ENCODE data around the gene KCNT2. TPM values are rescaled to one million over a fixed set of nuclear protein-coding genes. Genes with fewer than 3 reads are reported as not detected.
"Not testable (repeated sequence)": the region's sequence is repeated elsewhere in the genome, so short reads cannot be mapped to it uniquely, and the experiment has no call there.

Gene KCNT2
- total RNA-seq, 1 donor from 2014 or later, result 1.0 TPM

DNA sequence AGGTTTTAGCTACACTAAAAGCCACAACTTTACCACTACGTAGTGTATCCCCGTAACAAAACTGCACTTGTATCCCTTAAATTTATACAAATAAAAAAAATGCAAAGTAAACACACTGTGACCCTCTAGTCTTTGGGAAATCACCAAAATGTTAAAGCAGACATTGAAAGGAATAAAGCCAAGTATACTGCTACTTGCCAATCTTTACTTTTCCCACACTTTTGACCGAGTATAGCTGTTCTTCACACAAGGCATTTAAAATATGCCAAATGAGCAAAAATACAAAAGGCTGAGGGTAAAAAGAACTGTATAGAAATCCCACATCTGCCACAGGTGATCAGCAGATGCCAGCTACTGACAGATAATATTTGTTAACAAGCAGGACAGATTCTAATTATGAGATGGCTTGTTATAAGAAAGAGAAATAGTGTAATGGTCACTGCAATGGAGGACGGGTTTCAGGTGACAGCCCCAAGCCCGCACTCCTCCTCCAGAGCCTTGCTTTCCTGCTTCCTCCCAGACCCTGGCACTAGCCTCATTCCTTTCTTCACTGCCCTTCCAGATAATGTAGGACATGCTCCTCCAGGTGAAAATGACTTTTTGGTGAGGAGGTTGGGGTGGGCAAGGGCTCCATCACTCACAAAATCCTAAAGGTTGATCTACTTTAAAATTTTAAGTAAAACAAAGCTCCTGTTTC lies 18.1 kb downstream of the KCNT2 start:
- DNase-seq (ENCODE audit: low read depth), result no peak

DNA sequence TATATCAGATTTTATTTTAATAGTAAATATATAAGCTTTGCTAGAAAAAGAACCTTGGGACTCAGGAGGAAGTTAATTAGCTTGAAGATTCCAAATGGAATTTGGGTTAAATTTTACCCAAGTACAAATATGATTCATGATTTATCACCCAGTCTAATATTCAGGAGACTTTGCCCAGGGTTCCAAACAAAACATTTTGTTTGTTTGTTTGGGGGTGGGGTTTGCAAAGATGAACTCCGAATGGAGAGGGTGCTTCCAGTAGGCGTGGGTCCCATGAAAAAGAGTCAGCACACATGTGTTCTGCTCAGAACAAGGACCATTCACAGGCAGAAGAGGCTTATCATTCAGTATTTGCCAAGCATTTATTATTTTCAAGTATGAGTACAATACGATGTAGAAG lies 23.5 kb downstream of the KCNT2 start:
- DNase-seq (ENCODE audit: low read depth), result no peak

DNA sequence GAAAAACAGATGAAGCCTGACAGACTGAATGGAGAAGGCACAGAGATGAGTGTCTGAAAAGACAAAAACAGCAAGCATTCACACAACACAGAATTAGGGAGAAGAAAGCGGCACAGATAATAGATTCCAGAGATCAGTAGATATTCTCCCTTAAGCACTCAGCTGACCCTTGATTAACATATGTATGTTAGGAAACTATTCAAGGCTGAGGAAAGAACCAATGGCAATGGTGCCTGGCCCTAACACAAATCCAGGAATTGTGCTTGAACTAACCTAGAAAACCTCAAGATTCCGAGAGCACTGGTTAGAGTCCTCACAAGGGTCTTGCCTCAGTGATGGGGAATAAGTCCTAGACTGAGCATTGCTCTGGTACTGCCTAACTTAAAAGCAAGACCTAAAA lies 30.9 kb downstream of the KCNT2 start:
- no peak for DNase-seq (ENCODE audit: low read depth)

DNA sequence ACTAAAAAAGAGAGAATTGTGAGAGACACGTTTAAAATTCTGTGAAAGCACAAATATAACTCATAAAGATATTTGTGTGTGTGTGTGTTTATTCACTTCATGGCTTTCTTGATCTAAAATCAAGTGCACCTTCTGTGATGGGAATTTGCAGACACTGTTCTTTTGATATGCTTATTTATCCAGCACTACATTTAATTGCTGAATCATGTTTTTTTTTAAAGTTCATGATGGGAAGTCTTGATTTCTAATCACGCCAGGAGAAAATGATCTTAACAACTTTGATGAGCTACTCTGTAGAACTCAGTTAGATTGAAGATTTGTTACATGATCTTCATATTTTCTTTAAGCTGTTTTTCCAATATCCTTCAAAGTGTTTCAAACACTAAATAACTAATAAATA lies 35.0 kb downstream of the KCNT2 start:
- DNase-seq (ENCODE audit: low read depth), result no peak

DNA sequence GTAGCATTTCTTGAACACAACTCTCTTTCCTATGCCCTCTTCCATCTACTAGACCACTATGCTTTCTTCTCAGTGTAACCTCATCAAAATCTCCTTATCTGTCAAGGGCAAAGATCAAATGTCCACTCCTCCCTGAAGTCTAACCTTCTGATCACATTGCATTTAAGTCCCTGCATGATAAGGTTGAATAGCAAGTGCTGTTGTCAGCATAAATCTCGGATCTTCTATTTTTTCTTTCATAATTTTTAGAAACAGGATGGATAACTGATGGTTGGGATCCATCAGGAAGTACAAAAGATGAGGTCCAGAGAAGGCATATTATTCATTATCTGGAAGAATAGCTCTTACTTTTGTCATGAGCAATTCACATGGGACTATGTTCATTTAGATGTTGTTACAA lies 41.0 kb downstream of the KCNT2 start:
- DNase-seq (ENCODE audit: low read depth), result no peak

DNA sequence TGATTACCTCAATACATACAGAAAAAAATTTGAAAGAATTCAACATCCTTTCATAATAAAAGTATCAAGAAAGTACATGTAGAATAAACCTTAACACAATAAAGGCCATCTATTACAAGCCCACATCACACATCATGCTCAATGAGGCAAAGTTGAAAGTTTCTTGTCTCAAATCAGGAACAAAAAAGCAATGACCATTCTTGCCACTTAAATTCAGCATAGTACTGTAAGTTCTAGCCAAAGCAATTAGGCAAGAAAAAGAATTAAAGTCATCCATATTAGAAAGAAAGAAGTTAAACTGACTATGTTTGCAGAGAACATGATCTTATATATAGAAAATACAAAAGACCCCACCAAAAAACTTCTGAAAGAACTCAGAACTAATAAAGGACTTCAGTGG lies 44.5 kb downstream of the KCNT2 start:
- DNase-seq (ENCODE audit: low read depth), result no peak

DNA sequence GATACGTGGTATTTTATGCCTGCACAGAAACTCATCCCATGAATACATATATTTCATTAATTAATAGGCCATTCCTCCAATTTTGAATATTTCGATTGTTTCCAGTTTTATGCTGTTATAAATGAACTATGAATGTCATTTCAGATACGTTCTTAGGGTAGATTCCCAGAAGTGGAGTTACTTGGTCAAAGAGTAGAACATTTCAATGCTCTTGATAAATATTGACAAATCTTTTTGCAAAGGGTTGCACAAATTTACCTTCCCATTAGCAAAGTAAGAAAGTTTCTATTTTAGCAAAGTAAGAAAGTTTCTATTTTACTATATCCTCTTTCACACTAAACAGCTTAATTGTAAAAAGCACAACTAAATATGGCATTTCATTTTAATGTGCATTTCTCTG lies 48.9 kb downstream of the KCNT2 start:
- no peak for DNase-seq (ENCODE audit: low read depth)

DNA sequence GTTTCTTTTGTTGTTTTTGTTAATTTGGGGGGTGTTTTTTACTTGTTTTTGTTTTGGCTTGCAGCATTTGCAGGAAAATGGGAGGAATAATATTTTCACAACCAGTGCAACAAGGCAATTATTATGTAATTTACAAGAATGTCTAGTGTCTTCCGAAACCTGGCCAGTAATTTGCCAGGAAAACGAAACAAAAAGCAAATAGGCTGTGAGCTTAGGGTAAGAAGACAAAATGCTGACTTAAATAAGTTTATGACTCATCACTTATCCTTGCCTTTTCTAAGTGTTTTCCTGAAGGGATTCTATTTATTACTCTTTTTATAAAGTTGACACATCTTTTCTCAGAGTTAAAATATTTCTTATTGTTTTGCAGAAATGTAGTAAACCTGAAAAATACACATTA lies 49.8 kb downstream of the KCNT2 start:
- peak; percentile 86 for DNase-seq (ENCODE audit: low read depth)

DNA sequence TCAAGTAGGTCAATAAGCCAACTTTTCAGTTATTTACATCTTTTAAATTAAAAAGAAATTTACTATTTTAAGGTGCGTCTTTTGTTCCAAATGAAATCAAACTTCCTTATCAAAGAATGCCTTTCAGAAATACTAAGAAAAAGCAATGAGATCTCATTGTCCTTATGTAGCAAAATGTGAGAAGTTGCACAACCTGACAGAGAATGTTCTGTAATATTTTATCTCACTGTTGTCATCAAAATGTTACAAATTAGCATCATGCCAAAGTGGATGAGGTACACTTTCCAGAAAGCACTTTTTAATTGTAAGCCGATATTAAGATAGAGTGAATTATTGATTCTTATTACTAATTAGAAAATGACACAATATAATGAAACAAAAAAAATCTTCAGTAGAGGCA lies 50.4 kb downstream of the KCNT2 start:
- no peak for DNase-seq (ENCODE audit: low read depth)

DNA sequence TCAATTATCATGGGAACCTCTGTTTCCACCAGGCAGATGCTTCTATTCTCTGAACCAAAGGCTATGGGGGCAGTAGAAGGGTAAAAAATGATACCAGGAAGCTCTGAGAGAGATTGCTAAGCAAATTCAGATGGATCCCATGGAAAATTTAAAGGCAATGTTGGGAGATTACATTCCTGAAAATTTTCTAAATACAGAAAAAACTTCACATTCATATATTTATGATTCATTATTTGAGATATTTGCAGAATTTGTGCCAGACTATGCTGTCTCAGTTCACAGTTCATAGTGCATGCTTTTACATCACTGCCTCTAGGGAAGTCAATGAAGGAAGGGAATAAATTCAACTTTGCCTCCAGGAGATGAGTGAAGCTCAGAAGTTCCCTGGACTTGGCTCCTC lies 57.5 kb downstream of the KCNT2 start:
- no peak for DNase-seq (ENCODE audit: low read depth)

DNA sequence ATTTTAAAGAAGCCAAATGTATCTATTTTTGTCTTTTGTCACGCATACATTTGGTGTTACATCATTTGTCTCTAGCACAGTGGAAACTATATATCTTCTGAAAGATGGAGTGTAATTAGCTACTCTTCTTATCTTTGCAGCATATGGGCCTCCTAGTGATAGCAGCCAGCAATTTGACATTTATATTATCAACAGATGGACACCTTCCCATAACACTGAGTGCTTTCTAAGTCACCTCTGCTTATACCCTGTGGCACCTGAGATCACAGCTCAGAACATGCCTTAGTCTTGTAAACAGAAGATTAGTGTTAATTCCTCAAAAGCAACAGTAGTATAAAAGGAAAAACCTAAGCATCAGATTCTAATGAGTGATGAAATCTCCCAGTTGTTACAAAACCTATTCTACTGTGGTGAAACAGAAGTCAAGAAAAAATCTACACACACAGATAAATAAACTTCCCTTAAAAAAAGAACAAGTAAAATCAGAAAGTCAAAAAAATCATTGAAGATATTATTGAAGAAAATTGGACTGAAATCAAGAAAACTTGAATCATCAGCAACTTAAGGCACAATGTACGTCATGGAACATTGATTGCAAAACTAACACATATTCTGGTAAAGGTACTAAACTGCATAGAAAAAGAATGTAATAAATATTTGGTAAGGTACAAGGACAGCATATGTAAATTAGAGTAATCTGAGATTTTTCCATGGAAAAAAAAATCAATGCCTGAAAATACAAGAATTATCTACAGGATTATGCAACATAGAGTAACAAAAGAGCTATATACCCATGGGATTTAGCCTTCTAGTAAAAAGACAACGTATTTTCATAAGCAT lies 61.7 kb downstream of the KCNT2 start:
- DNase-seq (ENCODE audit: low read depth), result peak; percentile 23

DNA sequence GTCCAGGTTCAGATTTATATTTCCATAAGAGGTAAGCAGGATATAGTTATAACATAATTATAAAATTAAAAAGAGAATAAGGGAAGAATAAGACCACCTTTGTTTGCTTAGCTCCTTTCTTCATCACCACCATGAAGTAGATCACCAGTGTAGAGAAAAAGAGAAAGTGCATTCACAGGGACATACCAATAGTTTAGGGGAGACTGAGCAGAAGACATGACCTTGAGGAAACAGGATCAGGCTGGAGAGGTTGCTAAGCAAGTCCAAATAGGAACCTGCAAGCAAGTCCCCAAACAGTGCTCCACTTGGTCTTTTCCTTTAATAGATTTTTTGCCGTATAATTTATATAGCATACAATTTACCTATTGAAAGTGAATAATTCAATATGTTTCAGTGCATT lies 63.0 kb downstream of the KCNT2 start:
- DNase-seq (ENCODE audit: low read depth), result no peak

DNA sequence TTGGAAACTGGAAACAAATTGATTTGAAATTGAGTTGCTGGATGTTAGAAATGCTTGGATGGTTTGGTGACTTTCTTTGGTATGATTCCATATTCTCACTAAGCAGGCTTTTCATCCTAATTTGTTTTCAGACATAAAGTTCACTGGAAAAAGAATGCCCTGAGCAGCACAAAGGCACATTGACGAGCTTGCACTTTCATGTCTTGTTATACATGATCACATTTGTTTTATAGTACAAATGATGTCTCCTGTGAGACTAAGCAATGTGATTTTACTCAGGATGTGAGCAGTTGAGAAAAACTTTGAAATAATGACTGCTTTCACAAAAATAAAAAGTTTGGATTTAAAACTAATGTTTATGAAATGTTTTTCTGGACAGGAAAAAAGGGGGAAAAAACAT lies 63.6 kb downstream of the KCNT2 start:
- no peak for DNase-seq (ENCODE audit: low read depth)

DNA sequence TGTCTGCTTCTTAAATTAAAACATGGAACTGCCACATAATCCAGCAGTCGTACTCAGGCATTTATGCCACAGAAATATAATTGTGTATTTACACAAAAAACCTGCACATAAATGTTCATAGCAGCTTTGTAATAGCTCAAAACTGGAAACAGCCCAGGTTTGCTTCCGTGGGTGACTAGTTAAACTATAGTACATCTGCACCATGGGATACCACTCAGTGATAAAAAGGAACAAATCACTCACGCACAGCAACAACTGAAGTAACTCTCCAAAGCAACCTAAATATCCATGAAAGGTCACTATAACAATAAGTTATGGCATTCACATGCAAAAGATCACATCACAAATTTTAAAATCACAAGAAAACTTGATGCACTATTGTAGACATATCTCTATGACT lies 64.4 kb downstream of the KCNT2 start:
- no peak for DNase-seq (ENCODE audit: low read depth)

DNA sequence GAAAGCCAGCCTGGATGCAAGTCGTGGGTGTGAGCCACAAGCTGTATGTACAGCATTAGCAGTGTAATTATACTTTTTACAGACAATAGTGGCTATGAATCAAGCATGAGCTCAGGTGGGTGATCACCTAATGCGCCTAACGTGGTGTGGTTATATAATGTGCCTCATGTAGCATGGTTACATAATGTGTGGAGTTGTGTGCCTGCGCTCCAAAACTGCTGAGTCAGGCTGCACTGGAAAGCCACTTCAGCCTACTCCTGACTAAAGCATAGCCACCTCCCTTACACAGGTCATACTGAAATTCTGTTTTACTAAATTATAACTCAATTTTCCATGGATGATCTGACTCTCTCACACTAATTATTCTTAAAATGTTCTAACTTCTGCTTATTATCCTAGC lies 69.8 kb downstream of the KCNT2 start:
- DNase-seq (ENCODE audit: low read depth), result no peak

DNA sequence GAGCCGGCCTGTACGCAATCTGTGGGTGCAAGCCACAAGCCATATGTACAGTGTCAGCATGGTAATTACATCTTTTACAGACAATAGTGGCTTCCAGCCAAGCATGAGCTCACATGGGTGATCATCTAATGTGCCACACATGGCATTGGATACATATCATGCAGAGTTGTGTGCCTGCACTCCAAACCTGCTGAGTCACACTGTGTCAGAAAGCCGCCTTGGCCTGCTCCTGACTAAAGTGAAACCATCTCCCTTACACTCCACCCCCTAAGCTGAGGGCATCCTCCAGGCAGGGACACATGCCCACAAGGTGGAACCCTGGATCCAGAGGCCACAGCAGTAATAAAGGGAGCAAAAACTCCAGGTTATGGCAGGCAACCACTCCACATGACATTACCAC lies 72.5 kb downstream of the KCNT2 start:
- DNase-seq (ENCODE audit: low read depth), result no peak

DNA sequence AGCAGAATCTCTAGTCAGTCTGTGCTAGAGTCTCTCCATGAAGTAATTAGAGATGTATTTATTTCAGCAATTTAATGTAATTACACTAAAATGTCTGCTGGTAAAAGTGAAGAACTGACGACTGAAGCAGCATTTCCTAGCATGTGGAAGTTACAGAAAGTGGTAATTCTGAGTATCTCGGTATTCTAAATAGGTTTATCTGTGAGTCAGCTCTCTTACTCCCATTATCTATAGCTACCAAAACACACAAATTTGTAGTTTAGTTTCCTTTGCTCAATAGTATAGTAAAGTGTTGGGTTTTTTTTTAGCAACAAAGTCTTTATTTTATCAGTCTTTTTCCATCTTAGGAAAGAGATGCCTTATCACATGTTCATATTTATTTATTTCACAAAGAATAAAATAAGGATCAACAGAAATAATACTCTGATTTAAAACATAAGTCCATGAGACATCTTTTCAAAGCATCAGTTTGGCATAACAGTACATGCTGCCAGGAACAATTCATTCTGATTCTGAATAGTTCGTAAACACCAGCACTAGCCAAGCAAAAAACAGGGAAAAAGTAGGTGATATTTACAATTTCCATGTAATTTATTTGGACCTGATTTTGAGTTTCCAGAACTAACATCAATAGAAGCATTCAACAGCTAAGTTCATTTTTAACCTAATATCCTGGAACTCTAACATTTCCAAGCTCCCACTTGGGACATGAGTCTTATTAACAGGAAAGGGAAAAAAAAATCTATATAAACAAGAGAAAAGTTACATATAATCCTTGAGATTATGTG lies 76.3 kb downstream of the KCNT2 start:
- no peak for DNase-seq (ENCODE audit: low read depth)

DNA sequence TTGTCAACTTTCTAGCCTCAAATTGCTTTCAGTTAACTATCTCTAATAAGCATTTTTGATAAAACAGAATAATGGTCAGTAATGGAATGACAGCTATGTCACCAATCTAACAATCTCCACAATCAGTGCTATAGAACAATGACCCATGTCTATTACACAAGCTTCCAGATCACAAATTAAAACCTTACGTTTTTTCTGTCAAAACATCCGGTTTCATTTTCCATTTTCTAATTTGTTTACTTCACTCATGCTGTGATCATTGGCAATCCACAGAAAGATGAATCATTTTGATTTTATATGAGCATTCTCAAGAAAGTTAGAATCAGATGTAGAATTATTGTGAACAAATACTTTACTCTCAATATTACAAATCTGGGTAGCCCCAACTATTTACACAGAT lies 80.3 kb downstream of the KCNT2 start:
- no peak for DNase-seq (ENCODE audit: low read depth)

DNA sequence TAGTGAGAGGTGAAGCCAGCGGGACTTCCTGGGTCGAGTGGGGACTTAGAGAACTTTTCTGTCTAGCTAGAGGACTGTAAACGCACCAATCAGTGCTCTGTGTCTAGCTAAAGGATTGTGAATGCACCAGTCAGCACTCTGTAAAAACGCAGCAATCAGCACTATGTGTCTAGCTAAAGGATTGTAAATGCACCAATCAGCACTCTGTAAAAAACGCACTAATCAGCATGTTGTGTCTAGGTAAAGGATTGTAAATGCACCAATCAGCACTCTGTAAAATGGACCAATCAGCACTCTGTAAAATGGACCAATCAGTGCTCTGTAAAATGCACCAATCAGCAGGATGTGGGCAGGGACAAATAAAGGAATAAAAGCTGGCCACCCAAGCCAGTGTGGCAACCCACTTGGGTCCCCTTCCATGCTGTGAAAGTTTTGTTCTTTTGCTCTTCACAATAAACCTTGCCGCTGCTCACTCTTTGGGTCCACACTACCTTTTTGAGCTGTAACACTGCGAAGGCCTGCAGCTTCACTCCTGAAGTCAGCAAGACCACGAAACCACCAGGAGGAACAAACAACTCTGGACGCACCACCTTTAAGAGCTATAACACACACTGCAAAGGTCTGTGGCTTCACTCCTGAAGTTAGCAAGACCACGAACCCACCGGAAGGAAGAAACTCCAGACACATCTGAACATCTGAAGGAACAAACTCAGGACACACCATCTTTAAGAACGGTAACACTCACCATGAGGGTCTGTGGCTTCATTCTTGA lies 85.5 kb downstream of the KCNT2 start:
- DNase-seq (ENCODE audit: low read depth), result not testable (repeated sequence)

DNA sequence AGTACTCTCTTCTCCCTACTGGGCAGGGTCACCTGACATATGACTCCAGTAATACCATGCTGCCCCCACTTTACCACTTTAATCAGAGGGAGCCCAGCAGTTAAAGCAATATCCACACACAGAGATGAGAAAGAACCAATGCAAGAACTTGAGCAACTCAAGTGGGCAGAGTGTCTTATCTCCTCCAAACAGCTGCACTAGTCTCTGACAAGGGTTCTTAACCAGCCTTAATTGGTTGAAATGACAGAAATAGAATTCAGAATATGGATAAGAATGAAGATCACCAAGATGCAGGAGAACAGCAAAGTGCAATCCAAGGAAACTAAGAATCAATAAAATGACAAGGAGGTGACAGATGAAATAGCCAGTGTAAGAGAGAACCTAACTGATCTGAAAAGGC lies 91.0 kb downstream of the KCNT2 start:
- DNase-seq (ENCODE audit: low read depth), result no peak

DNA sequence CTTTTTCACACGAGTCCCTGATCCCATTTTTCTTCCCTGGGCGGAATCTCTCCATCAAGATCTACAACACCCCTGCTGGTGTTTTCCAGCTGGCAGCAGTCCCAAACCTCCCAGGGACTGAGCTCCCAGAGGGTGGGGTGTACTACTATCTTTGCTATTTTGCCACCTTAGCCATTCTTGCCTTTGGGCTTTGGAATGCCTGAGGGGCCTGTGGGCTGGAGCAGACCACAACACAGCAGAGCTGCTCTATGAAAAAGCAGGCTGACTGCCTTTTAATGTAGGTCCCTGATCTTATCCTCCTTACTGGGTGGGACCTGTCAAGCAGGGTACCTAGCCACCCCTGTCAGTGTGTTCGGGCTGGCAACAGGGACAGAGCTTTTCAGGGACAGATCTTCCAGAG lies 91.9 kb downstream of the KCNT2 start:
- peak; percentile 28 for DNase-seq (ENCODE audit: low read depth)

DNA sequence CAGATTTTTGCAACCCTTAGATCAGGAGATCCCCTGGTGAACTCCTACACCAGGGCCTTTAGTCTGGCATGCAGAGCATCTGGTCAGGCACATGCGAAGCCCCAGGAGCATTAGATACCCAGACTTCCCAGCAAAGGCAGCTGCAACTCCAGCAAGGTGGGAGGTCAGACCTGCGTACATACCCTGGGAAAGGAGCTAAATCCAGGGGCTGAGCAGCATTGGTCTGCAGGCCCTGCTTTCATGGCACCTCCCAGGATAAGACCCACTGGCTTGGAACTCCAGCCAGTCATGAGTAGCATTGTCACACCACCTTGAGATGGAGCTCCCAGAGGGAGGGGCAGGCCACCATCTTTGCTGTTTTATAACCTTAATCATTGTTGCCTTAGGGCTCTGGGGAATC lies 92.3 kb downstream of the KCNT2 start:
- DNase-seq (ENCODE audit: low read depth), result no peak
